Loucy (cell line): ENCODE measurements around the gene FARS2.

ENCODE experiments used
- H2AFZ ChIP-seq: fragments of 200-600 bp; sonication (generic); 2 replicates; pipeline ENCODE4 v1.6.0; 2016; ENCODE audit warnings: antibody characterized with exemption, mild to moderate bottlenecking, low read length, moderate library complexity
- H3F3A ChIP-seq: fragments of 200-600 bp; 2 replicates; pipeline ENCODE4 v1.6.0; 2016; ENCODE audit warnings: antibody characterized with exemption, low read depth, mild to moderate bottlenecking
- H3K27me3 ChIP-seq: fragments of 200-600 bp; sonication (generic); 2 replicates; pipeline ENCODE4 v1.6.1; 2014; ENCODE audit warnings: low read length, mild to moderate bottlenecking; ENCODE audit not compliant: insufficient read depth, poor library complexity, severe bottlenecking
- H3K36me3 ChIP-seq: fragments of 200-600 bp; sonication (generic); 2 replicates; pipeline ENCODE4 v1.6.1; 2016; ENCODE audit warnings: low read length; ENCODE audit not compliant: insufficient read depth
- H3K4me1 ChIP-seq: fragments of 200-600 bp; sonication (generic); 2 replicates; pipeline ENCODE4 v1.5.1; 2014; ENCODE audit warnings: low read length, mild to moderate bottlenecking; ENCODE audit not compliant: insufficient read depth, poor library complexity, severe bottlenecking
- H3K4me2 ChIP-seq: fragments of 200-600 bp; sonication (generic); 2 replicates; pipeline ENCODE4 v1.6.0; 2014; ENCODE audit warnings: antibody characterized with exemption, low read length, low read depth, mild to moderate bottlenecking; ENCODE audit not compliant: poor library complexity, severe bottlenecking
- H3K4me3 ChIP-seq: fragments of 200-600 bp; sonication (generic); 2 replicates; pipeline ENCODE4 v1.5.1; 2014; ENCODE audit warnings: low read length, mild to moderate bottlenecking, mixed read lengths; ENCODE audit not compliant: poor library complexity, severe bottlenecking
- H3K79me2 ChIP-seq: fragments of 200-600 bp; sonication (generic); 2 replicates; pipeline ENCODE4 v1.6.1; 2014; ENCODE audit warnings: low read length; ENCODE audit not compliant: insufficient read depth
- H3K9ac ChIP-seq: fragments of 200-600 bp; sonication (generic); 2 replicates; pipeline ENCODE4 v1.6.0; 2014; ENCODE audit warnings: mild to moderate bottlenecking, low read depth, low read length, moderate library complexity; ENCODE audit not compliant: poor library complexity, severe bottlenecking
- H3K9me2 ChIP-seq: fragments of 200-600 bp; sonication (generic); replicated peaks from 2 replicates; pipeline ENCODE4 v1.6.1; 2016; ENCODE audit warnings: low read depth, low read length, mixed read lengths
- H3K9me3 ChIP-seq: fragments of 200-600 bp; sonication (generic); 2 replicates; pipeline ENCODE4 v1.6.1; 2014; ENCODE audit warnings: mild to moderate bottlenecking, antibody characterized with exemption, low read length, low read depth; ENCODE audit not compliant: insufficient read depth
- H4K20me1 ChIP-seq: fragments of 200-600 bp; sonication (generic); 2 replicates; pipeline ENCODE4 v1.6.0; 2014; ENCODE audit warnings: antibody characterized with exemption, low read length, mild to moderate bottlenecking; ENCODE audit not compliant: insufficient read depth, poor library complexity, severe bottlenecking
- EZH2phosphoT487 ChIP-seq: fragments of 200-600 bp; IDR thresholded peaks from 2 replicates; pipeline ENCODE4 v1.6.1; 2018; ENCODE audit warnings: antibody characterized with exemption, mild to moderate bottlenecking, moderate library complexity, borderline replicate concordance
- TF ChIP-seq, protein P1 (sequence below): fragments of 200-600 bp; sonication (generic); conservative IDR thresholded peaks from 2 replicates; pipeline ENCODE4 v1.5.1; 2014; ENCODE audit warnings: mild to moderate bottlenecking, antibody characterized with exemption, low read length

FARS2 gene

DNA sequence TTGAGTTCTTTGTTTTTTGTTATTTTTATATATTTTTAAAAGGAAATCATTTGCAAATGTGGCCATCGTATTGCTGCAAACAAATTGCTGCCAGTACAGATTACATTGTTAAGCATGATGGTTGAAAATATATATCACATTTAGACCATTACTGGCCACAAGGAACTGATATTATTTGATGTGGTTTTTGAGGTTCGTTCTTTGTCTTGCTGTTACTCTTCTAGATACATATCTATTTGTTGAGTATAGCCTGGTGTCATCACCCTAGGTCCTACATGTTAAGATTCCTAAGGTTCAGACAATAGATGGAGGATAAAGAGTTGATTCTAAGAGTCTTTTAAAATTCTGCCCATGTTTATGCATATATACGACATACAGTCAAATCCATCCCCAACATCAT is 306.0 kb downstream of the FARS2 start:
- no peak overlapping the region for H3K4me2 ChIP-seq
- no peak overlapping the region for H3K9ac ChIP-seq
- no peaks in the 10 kb centered on the region for H3K36me3 ChIP-seq
- no peak overlapping the region for H2AFZ ChIP-seq
- no peaks in the 10 kb centered on the region for H3F3A ChIP-seq
- H4K20me1 ChIP-seq: no peaks in the 10 kb centered on the region
- TF ChIP-seq EZH2phosphoT487: no peak
- H3K9me3 ChIP-seq: 0 out of 2 replicates have a peak, but pooled peaks cover 3% of the 10 kb centered on the region
- no peaks in the 10 kb centered on the region for H3K9me2 ChIP-seq
- no peaks in the 10 kb centered on the region for H3K79me2 ChIP-seq
- no peak overlapping the region for H3K4me3 ChIP-seq
- H3K4me1 ChIP-seq: peaks cover 11% of the 10 kb centered on the region
- no peaks in the 10 kb centered on the region for H3K27me3 ChIP-seq

DNA sequence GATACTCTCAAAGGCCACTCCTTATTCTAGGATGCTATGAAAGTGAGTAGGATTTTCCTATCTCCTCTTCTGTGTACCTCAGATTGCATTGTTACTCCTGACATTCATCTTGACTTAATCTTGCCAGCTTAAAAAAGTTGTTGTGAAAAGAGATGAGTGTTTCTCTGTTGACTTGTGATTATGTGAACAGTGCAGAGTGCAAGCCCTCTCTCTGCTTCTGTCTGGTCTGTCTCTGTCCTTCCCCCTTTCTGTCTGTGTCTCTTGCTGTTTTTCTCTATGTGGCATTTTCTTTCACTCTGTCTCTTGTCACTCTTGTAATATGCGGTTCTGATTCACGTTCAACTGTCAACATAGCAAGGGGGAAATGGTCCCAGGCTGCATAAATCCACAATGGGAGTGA is 306.6 kb downstream of the FARS2 start:
- H4K20me1 ChIP-seq: no peaks in the 10 kb centered on the region
- H3K9ac ChIP-seq: no peak overlapping the region
- no peak overlapping the region for H2AFZ ChIP-seq
- no peak overlapping the region for H3K4me3 ChIP-seq
- H3F3A ChIP-seq: no peaks in the 10 kb centered on the region
- peaks cover 11% of the 10 kb centered on the region for H3K4me1 ChIP-seq
- H3K79me2 ChIP-seq: no peaks in the 10 kb centered on the region
- no peaks in the 10 kb centered on the region for H3K36me3 ChIP-seq
- no peaks in the 10 kb centered on the region for H3K9me2 ChIP-seq
- H3K9me3 ChIP-seq: 0 out of 2 replicates have a peak, but pooled peaks cover 3% of the 10 kb centered on the region
- no peak for TF ChIP-seq EZH2phosphoT487
- TF ChIP-seq, protein P1, sequence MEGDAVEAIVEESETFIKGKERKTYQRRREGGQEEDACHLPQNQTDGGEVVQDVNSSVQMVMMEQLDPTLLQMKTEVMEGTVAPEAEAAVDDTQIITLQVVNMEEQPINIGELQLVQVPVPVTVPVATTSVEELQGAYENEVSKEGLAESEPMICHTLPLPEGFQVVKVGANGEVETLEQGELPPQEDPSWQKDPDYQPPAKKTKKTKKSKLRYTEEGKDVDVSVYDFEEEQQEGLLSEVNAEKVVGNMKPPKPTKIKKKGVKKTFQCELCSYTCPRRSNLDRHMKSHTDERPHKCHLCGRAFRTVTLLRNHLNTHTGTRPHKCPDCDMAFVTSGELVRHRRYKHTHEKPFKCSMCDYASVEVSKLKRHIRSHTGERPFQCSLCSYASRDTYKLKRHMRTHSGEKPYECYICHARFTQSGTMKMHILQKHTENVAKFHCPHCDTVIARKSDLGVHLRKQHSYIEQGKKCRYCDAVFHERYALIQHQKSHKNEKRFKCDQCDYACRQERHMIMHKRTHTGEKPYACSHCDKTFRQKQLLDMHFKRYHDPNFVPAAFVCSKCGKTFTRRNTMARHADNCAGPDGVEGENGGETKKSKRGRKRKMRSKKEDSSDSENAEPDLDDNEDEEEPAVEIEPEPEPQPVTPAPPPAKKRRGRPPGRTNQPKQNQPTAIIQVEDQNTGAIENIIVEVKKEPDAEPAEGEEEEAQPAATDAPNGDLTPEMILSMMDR: no peak
- H3K27me3 ChIP-seq: no peaks in the 10 kb centered on the region
- no peak overlapping the region for H3K4me2 ChIP-seq

- no peaks in the 10 kb centered on the region for H3K9me3 ChIP-seq
- H3K27me3 ChIP-seq: no peaks in the 10 kb centered on the region
- no peaks in the 10 kb centered on the region for H3F3A ChIP-seq
- H3K4me1 ChIP-seq: peaks cover 11% of the 10 kb centered on the region
- H3K9ac ChIP-seq: no peak overlapping the region
- no peak overlapping the region for H3K4me3 ChIP-seq
- H4K20me1 ChIP-seq: no peaks in the 10 kb centered on the region
- no peak overlapping the region for H3K4me2 ChIP-seq
- no peaks in the 10 kb centered on the region for H3K36me3 ChIP-seq
- TF ChIP-seq, protein P1: no peak
- H3K79me2 ChIP-seq: no peaks in the 10 kb centered on the region
- no peak overlapping the region for H2AFZ ChIP-seq
- no peaks in the 10 kb centered on the region for H3K9me2 ChIP-seq
These were observed 308.2 kb downstream of the FARS2 start for GRCh38 chr6:5569491-5569890.

DNA sequence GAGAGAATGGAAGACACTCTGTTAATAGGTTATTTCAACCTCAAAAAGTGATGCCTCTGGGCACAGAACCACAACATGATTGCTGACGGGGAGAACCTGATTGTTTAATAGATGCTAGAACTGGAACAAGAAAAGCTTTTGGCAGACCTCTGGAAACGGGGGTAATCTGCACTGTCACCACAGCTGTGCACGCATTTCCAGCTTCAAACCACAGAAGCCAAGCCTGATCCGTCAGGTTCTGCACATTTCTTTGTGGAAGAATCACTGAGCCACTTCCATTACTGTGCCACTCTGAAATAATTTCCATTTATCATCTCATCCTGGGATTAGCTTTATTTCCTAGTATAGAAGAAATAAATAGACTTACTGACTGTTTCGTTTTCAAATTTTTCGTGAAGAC is 309.3 kb downstream of the FARS2 start:
- Histone ChIP-seq H3K4me2 (no peak overlapping the region), H2AFZ (no peak overlapping the region), H3K4me1 (peaks cover 11% of the 10 kb centered on the region), H3K9ac (no peak overlapping the region), H3K79me2 (no peaks in the 10 kb centered on the region), H3K36me3 (no peaks in the 10 kb centered on the region), H3K27me3 (no peaks in the 10 kb centered on the region), H3F3A (no peaks in the 10 kb centered on the region), H3K4me3 (no peak overlapping the region), H3K9me3 (no peaks in the 10 kb centered on the region), H4K20me1 (no peaks in the 10 kb centered on the region), H3K9me2 (no peaks in the 10 kb centered on the region)
- TF ChIP-seq EZH2phosphoT487: no peak
- TF ChIP-seq, protein P1: no peak
